ENCODE results near the gene LRRC9. TPM values are rescaled to one million over a fixed set of nuclear protein-coding genes. Genes with fewer than 3 reads are reported as not detected.

LRRC9 gene
- polyA plus RNA-seq, 1 of the 3 experiments (the other 2 are of a cell fraction) = not detected

GRCh38 chr14:60093606-60094005 is 173.7 kb downstream of the LRRC9 start:
- H3K27me3 ChIP-seq (ENCODE audit: insufficient read depth) = no peaks in the 10 kb centered on the region
- H2AFZ ChIP-seq (ENCODE audit: low read depth) = no peak overlapping the region
- CTCF ChIA-PET = interaction anchor here (1.2 kb wide), 1 partner anchor 129 kb away, joined by 6 read pairs; no protein-coding TSS in a partner anchor
- peaks cover 63% of the 10 kb centered on the region for H3K79me2 ChIP-seq (ENCODE audit: insufficient read depth)
- no peaks in the 10 kb centered on the region for H3K9me2 ChIP-seq
- H3F3A ChIP-seq (replicated peaks; ENCODE audit: insufficient read depth) = peaks cover 10% of the 10 kb centered on the region
- DNase-seq = no peak
- peak overlapping the region; percentile 75 for H3K4me2 ChIP-seq
- TF ChIP-seq RCOR1 (IDR thresholded peaks at IDR 0.05; ENCODE audit: low read length) (no peak), JUND (IDR thresholded peaks at IDR 0.05) (no peak), POLR2AphosphoS5 (IDR thresholded peaks at IDR 0.05; ENCODE audit: low read depth, low read length) (no peak), NRF1 (IDR thresholded peaks at IDR 0.05; ENCODE audit: low read depth, low read length) (no peak), CHD2 (IDR thresholded peaks at IDR 0.05; ENCODE audit: low read length, partially characterized antibody) (no peak), ELF1 (IDR thresholded peaks at IDR 0.05) (no peak), GATA2 (CRISPR knock-in tag; IDR thresholded peaks at IDR 0.05) (no peak), TEAD4 (IDR thresholded peaks at IDR 0.05; ENCODE audit: borderline replicate concordance, insufficient read depth) (no peak), SIN3A (IDR thresholded peaks at IDR 0.05; ENCODE audit: borderline replicate concordance, low read depth, low read length) (no peak), MXI1 (IDR thresholded peaks at IDR 0.05; ENCODE audit: low read depth, low read length) (no peak)
- H3K4me1 ChIP-seq (ENCODE audit: control insufficient read depth in 1 of 2, insufficient read depth in 2 of 2, low read depth in 1 of 2, low read length in 1 of 2) = peaks cover 4 to 20% of the 10 kb centered on the region in 2 experiments; a peak in 3 of 4 replicates
- POLR2A ChIA-PET = no interaction called here
- H4K20me1 ChIP-seq (ENCODE audit: insufficient read depth) = no peaks in the 10 kb centered on the region
- H3K4me3 ChIP-seq (ENCODE audit: low read depth in 2 of 2, low read length in 1 of 2) = peak overlapping the region; percentile 68 to 94
- H3K9ac ChIP-seq = peak overlapping the region; percentile 93
- peaks cover 13 to 17% of the 10 kb centered on the region in 2 experiments for H3K36me3 ChIP-seq (replicated peaks in 1 of 2; ENCODE audit: control insufficient read depth in 1 of 2, insufficient read depth in 2 of 2, low read length in 1 of 2)
- peak overlapping the region; percentile 47 to 99; a peak in 3 of 4 replicates for H3K27ac ChIP-seq (ENCODE audit: low read depth in 2 of 2, low read length in 1 of 2)
- H3K9me3 ChIP-seq = no peaks in the 10 kb centered on the region

- Histone ChIP-seq H3K79me2 (ENCODE audit: insufficient read depth) (peaks cover 71% of the 10 kb centered on the region), H3K4me3 (ENCODE audit: low read depth in 2 of 2, low read length in 1 of 2) (peak overlapping the region; percentile 68 to 94), H4K20me1 (ENCODE audit: insufficient read depth) (no peaks in the 10 kb centered on the region), H3K9me2 (no peaks in the 10 kb centered on the region), H3K36me3 (replicated peaks in 1 of 2; ENCODE audit: control insufficient read depth in 1 of 2, insufficient read depth in 2 of 2, low read length in 1 of 2) (peaks cover 13 to 17% of the 10 kb centered on the region in 2 experiments), H3F3A (replicated peaks; ENCODE audit: insufficient read depth) (peaks cover 10% of the 10 kb centered on the region), H2AFZ (ENCODE audit: low read depth) (no peak overlapping the region), H3K4me1 (ENCODE audit: control insufficient read depth in 1 of 2, insufficient read depth in 2 of 2, low read depth in 1 of 2, low read length in 1 of 2) (peaks cover 4 to 20% of the 10 kb centered on the region in 2 experiments; a peak in 3 of 4 replicates), H3K4me2 (peak overlapping the region; percentile 75), H3K9ac (no peak overlapping the region), H3K27ac (ENCODE audit: low read depth in 2 of 2, low read length in 1 of 2) (peak overlapping the region; percentile 25 to 99; a peak in 2 of 4 replicates), H3K27me3 (ENCODE audit: insufficient read depth) (no peaks in the 10 kb centered on the region), H3K9me3 (no peaks in the 10 kb centered on the region)
- ChIA-PET POLR2A (no interaction called here), CTCF (interaction anchor here (2.5 kb wide), 1 partner anchor 90 kb away, joined by 8 read pairs; no protein-coding TSS in a partner anchor)
- DNase-seq = no peak
- 79% methylated on average over 5 of the region's 5 CpGs for WGBS (ENCODE audit: low lambda C conversion rate)
- TF ChIP-seq NFIC (IDR thresholded peaks at IDR 0.05; ENCODE audit: borderline replicate concordance) = no peak
Observed at GRCh38 chr14:60094306-60094897, 174.5 kb downstream of the LRRC9 start.

- ChIA-PET CTCF (interaction anchor here (2.5 kb wide), 1 partner anchor 89 kb away, joined by 8 read pairs; no protein-coding TSS in a partner anchor), POLR2A (no interaction called here)
- Histone ChIP-seq H3K4me2 (peak overlapping the region; percentile 75; the same call in 1 of the 2 replicates), H3K27ac (ENCODE audit: low read depth in 2 of 2, low read length in 1 of 2) (no peak overlapping the region; a peak in 2 of 4 replicates), H2AFZ (ENCODE audit: low read depth) (no peak overlapping the region), H3K27me3 (ENCODE audit: insufficient read depth) (no peaks in the 10 kb centered on the region), H3F3A (replicated peaks; ENCODE audit: insufficient read depth) (peaks cover 10% of the 10 kb centered on the region), H3K9me3 (no peaks in the 10 kb centered on the region), H4K20me1 (ENCODE audit: insufficient read depth) (peaks cover 4% of the 10 kb centered on the region; the same call in 1 of the 2 replicates), H3K36me3 (replicated peaks in 1 of 2; ENCODE audit: control insufficient read depth in 1 of 2, insufficient read depth in 2 of 2, low read length in 1 of 2) (peaks cover 13 to 25% of the 10 kb centered on the region in 2 experiments), H3K79me2 (ENCODE audit: insufficient read depth) (peaks cover 79% of the 10 kb centered on the region), H3K4me3 (ENCODE audit: low read depth in 2 of 2, low read length in 1 of 2) (no peak overlapping the region), H3K4me1 (ENCODE audit: control insufficient read depth in 1 of 2, insufficient read depth in 2 of 2, low read depth in 1 of 2, low read length in 1 of 2) (peaks cover 4 to 20% of the 10 kb centered on the region in 2 experiments; a peak in 3 of 4 replicates), H3K9me2 (no peaks in the 10 kb centered on the region), H3K9ac (no peak overlapping the region)
- no peak for DNase-seq
- TF ChIP-seq FOSL2 (IDR thresholded peaks at IDR 0.05; ENCODE audit: borderline replicate concordance, low read depth) = no peak
Observed at GRCh38 chr14:60095231-60095630, 175.3 kb downstream of the LRRC9 start.

All from SK-N-SH (cell line).